Measurements from ENCODE around the gene TBC1D17.

- TF ChIP-seq CTCF (IDR thresholded peaks at IDR 0.05 in 8 of 11, conservative IDR thresholded peaks at IDR 0.05 in 3 of 11) = no peak
- no peak for TF ChIP-seq POLR2A (IDR thresholded peaks at IDR 0.05)
- peak; percentile 29 to 70 (median 41) for TF ChIP-seq POLR2AphosphoS5 (IDR thresholded peaks at IDR 0.05)
These were observed 22.9 kb upstream of the TBC1D17 start for GRCh38 chr19:49854378-49855263.
